Measurements from ENCODE around the gene CDK1.
A peak's percentile ranks its signal among the peaks of the same experiment; 100 is the strongest.

CDK1 gene

GRCh38 chr10:60778971-60779796 lies 906 bp downstream of the CDK1 start:
- DNase-seq, result no peak

- DNase-seq, result no peak
Measured at GRCh38 chr10:60781661-60782060, 3.4 kb downstream of the CDK1 start.

DNA sequence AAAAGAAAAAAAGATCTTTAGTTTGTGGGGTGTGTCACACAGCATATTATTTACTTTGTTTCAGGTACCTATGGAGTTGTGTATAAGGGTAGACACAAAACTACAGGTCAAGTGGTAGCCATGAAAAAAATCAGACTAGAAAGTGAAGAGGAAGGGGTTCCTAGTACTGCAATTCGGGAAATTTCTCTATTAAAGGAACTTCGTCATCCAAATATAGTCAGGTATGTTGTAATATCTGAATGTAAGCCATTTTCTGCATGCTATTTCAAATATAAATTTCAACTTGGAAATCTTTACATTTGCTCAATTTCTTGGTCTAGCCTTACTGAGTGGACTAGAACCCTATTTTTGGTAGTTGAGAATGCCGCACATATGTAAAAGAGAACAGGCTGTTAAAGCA lies 6.4 kb downstream of the CDK1 start:
- no peak for DNase-seq

DNA sequence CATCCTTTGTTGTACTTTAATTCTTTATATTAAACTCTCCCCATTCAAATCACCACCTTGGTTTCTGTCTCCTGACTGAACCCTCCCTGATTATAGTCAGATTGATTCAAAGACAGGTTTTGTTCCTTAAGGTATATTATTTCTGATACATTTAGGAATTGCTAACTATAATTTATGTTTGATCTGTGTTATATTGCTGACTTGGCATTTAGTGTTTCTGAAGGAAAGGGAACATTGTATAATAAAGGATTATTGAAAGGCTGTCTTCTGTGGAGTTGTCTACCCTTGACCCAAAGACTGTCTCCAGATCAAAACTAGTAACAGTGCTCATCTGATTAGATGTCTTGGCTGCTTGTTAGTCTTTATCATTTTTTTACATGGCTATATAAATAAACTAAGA lies 10.3 kb downstream of the CDK1 start:
- no peak for DNase-seq

DNA sequence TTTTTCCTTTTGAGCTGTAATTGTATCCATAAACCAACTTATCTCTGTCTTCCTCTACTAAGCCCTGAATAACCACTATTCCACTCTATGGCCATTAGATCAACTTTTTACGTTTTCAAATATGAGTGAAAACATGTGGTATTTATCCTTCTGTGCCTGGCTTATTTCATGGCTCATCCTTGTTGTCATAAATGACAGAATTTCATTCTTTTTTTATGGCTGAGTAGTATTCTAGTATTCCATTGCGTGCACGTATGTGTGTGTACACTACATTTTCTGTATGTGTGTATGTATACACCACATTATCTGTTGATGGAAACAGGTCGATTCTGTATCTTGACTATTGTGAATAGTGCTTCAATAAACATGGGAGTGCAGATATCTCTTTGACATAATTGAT lies 11.1 kb downstream of the CDK1 start:
- no peak for DNase-seq

DNA sequence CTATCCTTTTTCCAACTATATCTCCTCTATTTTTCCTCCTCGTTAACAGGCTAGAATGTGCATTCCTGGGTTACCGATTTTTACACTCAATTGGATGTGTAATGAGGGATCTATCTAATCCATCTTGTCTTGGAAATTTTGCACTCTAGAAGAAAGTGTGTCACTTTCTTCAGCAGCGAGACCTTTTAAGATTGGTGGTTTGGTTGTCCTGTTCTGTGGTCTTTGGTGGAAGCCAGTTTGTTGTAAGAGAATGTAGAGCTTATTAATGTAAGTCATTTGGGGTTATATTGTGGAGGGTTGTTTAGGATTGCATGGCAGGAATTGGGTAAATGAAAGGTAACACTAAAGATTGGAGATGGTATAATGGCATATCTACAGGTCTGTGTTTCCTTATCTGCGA lies 16.7 kb downstream of the CDK1 start:
- DNase-seq, result no peak

GRCh38 chr10:60795465-60796202 lies 17.4 kb downstream of the CDK1 start:
- DNase-seq, result no peak

DNA sequence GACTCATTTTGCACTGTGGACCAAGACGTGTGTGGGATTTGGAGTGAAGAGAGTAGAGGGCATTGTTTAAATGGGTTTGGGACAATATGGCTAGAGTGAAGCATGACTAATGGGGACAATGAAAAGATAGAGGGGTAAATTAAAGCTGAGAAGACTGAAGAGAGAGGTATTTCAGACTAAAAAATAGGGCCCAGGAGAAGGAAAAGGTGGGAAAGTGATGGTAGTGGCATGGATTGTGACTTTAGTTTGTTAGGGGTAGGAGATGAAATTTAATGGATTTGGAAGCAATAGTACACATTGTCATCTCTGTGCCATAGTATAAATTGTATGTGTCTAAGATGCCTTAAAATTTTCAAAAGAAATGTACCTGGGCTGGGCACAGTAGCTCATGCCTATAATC lies 18.2 kb downstream of the CDK1 start:
- DNase-seq, result no peak

GRCh38 chr10:60797200-60797599 lies 18.9 kb downstream of the CDK1 start:
- DNase-seq, result no peak

DNA sequence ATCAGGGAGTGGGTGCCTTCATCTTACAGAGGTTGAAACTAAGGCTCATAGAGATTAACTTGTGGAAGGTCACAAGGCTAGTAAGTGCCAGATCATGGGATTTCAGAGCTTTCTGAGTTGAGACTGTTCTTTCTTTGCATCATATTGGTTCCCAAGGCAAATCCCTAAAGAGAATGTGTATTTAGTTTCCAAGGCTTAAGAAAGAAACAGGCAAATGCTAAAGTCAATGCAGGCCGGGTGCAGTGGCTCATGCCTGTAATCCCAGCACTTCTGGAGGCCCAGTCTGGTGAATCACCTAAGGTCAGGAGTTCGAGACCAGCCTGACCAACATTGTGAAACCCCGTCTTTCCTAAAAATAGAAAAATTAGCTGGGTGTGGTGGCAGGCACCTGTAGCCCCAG lies 19.8 kb downstream of the CDK1 start:
- DNase-seq, result no peak

GRCh38 chr10:60798870-60799269 lies 20.6 kb downstream of the CDK1 start:
- DNase-seq, result no peak

DNA sequence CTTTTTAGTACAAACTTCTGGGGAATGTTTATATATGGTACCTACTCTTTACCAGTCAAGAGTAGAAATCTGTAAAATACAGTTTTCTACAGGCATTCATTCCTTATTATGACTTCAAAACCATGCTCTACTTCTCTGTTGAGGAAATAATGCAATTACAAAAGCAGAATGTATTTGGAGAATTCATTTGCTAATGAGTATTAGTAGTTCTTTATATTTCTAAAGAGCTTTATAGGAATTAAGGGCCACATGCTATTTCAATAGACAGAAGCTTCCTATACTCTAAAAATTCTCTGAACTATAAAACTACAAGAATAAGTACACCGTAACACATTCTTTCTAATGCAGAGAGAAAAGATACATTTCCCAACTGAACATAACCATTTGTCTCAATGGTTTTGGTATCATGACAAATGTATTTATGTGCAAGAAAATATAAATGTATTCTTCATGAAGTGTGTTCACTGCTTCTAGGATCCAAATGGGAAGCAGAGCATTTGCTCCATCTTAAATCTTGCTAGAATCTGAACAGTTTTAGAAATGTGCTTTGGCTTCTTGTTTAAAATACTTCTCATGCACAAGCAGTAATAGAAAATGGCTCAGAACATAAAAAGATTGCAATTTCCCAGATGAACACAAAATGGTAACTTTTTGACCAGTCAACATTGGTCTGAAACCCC lies 21.8 kb downstream of the CDK1 start:
- DNase-seq, result no peak

DNA sequence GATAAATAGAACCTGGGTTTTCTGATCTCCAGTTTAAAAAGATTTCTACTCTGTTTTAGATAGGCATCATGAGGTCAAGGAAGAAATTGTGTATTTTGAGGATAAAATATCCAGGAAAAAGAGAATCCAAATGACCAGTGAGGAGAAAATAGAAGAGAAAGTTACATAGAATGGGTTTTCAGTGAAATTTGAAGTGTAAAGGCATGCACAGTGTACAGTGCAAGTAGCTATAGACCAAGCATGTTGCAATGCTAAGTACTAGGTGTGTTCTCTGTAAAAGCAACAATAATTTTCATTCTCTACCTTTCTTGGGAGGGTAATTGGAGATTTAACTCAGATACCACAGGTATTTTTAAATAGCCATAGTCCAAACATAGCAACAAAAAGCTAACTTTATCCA lies 22.6 kb downstream of the CDK1 start:
- DNase-seq, result no peak

GRCh38 chr10:60801522-60801921 lies 23.2 kb downstream of the CDK1 start:
- no peak for DNase-seq

- DNase-seq, result no peak
Measured at GRCh38 chr10:60803433-60803832, 25.2 kb downstream of the CDK1 start.

DNA sequence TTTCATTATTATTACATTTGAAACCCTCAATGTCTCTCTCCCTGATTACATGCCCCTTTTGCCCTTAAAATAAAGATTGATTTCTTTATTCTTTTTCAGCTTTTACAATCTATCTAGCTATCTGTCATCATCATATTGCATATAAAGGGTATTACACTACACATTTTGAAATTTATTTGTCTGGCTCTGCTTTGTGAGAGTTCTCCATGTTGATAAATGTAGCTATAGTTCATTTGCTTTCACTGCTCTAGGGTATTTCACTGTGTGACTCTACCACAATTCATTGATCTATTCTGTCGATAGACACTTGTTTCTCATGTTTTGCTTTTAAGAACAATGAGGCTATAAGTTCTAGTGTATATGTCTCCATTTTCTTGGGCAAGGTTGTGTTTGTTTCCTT lies 25.6 kb downstream of the CDK1 start:
- DNase-seq, result no peak

DNA sequence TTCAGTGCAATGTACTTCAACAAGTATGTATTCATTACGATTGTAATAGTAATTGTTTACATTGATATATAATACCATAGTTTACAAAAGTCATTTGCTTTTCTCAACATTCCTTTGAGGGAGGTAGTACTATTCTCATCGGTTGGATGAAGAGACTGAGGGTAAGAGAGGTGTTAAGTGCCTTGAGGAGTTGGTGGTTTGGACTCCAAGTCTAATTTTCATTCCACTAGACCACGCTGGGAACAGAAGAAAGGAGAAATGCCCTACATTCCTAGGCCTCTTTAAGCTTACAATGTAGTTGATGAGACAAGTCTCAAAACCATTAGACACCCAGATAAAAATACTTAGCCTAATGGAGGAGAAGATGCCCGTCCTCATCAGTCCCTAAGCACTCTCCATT lies 28.6 kb downstream of the CDK1 start:
- DNase-seq, result no peak

GRCh38 chr10:60807499-60807898 lies 29.2 kb downstream of the CDK1 start:
- DNase-seq, result no peak

- no peak for DNase-seq
Measured at GRCh38 chr10:60808036-60808435, 29.8 kb downstream of the CDK1 start.

- no peak for DNase-seq
Measured at GRCh38 chr10:60809157-60809556, 30.9 kb downstream of the CDK1 start.

GRCh38 chr10:60810437-60811182 lies 32.3 kb downstream of the CDK1 start:
- DNase-seq, result no peak

- DNase-seq, result peak in 1 of 2 donors; percentile 31
Measured at GRCh38 chr10:60816628-60817397, 38.5 kb downstream of the CDK1 start.
